Esophagus muscularis mucosa (tissue), 4 donors: ENCODE data around the gene KLHL29. TPM values are rescaled to one million over a fixed set of nuclear protein-coding genes. Genes with fewer than 3 reads are reported as not detected.

Source experiments
- DNase-seq: peaks from one replicate; pipeline ENCODE4 v3.0.0-alpha.2; 2017; ENCODE audit errors: extremely low spot score
- H3K27ac ChIP-seq, 4 donors: fragments of 200-600 bp; sonication (generic); replicated peaks in 1 of 4; 1 replicate in 3 of 4; 2 replicates in 1 of 4; pipeline ENCODE4 v1.5.1; 2016 to 2019; ENCODE audit warnings: mild to moderate bottlenecking in 1 of 4
- H3K27me3 ChIP-seq, 4 donors: fragments of 200-600 bp; sonication (generic); one replicate each; pipeline versions ENCODE4 v1.5.1 to v1.6.0; 2016 to 2019
- H3K36me3 ChIP-seq, 4 donors: fragments of 200-600 bp; sonication (generic); one replicate each; pipeline ENCODE4 v1.5.1; 2016 to 2019
- H3K4me1 ChIP-seq, 4 donors: fragments of 200-600 bp; sonication (generic); one replicate each; pipeline ENCODE4 v1.5.1; 2016 to 2019
- H3K4me3 ChIP-seq, 4 donors: fragments of 200-600 bp; sonication (generic); 1 replicate in 2 of 4; 2 replicates in 2 of 4; pipeline ENCODE4 v1.5.1; 2016 to 2019; ENCODE audit warnings: mild to moderate bottlenecking in 4 of 4, moderate library complexity in 1 of 4
- H3K9me3 ChIP-seq, 4 donors: fragments of 200-600 bp; sonication (generic); 1 replicate in 3 of 4; 2 replicates in 1 of 4; pipeline ENCODE4 v1.5.1; 2016 to 2019
- CTCF ChIP-seq, 3 experiments: fragments of 200-600 bp in 2 of 3; fragments of 450-650 bp in 1 of 3; sonication (generic) in 2 of 3; IDR thresholded peaks; one replicate each; pipeline ENCODE4 v1.5.1; 2017 to 2019; ENCODE audit warnings: antibody characterized with exemption in 3 of 3, mild to moderate bottlenecking in 2 of 3, moderate library complexity in 1 of 3
- EP300 ChIP-seq: sonication (generic); formaldehyde crosslinking; IDR thresholded peaks from one replicate; pipeline ENCODE4 v1.6.1; 2017; ENCODE audit warnings: antibody characterized with exemption
- POLR2A ChIP-seq: fragments of 450-650 bp; IDR thresholded peaks from one replicate; pipeline ENCODE4 v1.6.1; 2017; ENCODE audit warnings: antibody characterized with exemption, moderate library complexity, mild to moderate bottlenecking, low read depth
- POLR2AphosphoS5 ChIP-seq, 2 donors: sonication (generic); formaldehyde crosslinking; IDR thresholded peaks; one replicate each; pipeline ENCODE4 v1.6.1; 2017; ENCODE audit warnings: antibody characterized with exemption in 2 of 2
- WGBS: methylation state at CpG from one replicate; pipeline ENCODE4 v1.1.5; 2018; 5-methylcytosine and 5-hydroxymethylcytosine counted together
- intact Hi-C: fragments of 100-400 bp; cut with DNase I; formaldehyde crosslinking; loops from one replicate; pipeline ENCODE4 v1.15.1; 2023
- total RNA-seq, 4 donors: library from RNA; depleted of rRNA; stranded (reverse); fragments of >200 nt; gene quantifications; one replicate each; pipeline versions ENCODE4 v1.1.0 to v1.2.1, GENCODE V29; 2016

Gene KLHL29
- total RNA-seq, 4 donors from 2014 or later = 22.0 to 26.1 (median 23.4) TPM

GRCh38 chr2:23611839-23612238, 226.9 kb downstream of the KLHL29 start:
- intact Hi-C loops = no loop called here
- Histone ChIP-seq H3K4me3 (no peak overlapping the region), H3K27ac (no peak overlapping the region), H3K27me3 (no peaks in the 10 kb centered on the region), H3K36me3 (no peaks in the 10 kb centered on the region), H3K9me3 (peaks cover 0 to 8% (median 2%) of the 10 kb centered on the region in 4 donors), H3K4me1 (peaks cover 3 to 24% (median 17%) of the 10 kb centered on the region in 4 donors)
- 85% methylated on average over 3 of the region's 3 CpGs for WGBS
- no peak for DNase-seq
- TF ChIP-seq CTCF (IDR thresholded peaks at IDR 0.05) = no peak
- TF ChIP-seq POLR2AphosphoS5 (IDR thresholded peaks at IDR 0.05) = no peak

GRCh38 chr2:23614701-23615100, 229.7 kb downstream of the KLHL29 start:
- peak overlapping the region; percentile 90 to 96 (median 94) for H3K27ac ChIP-seq
- no peak overlapping the region for H3K4me3 ChIP-seq
- H3K27me3 ChIP-seq = no peaks in the 10 kb centered on the region
- TF ChIP-seq EP300 (no peak), POLR2AphosphoS5 (IDR thresholded peaks at IDR 0.05) (no peak), CTCF (IDR thresholded peaks at IDR 0.05) (no peak), POLR2A (no peak)
- H3K9me3 ChIP-seq = peaks cover 0 to 5% (median 0%) of the 10 kb centered on the region in 4 donors
- intact Hi-C loops = loop anchor here (5.0 kb wide), 1 partner anchor 92 kb away; no protein-coding TSS in a partner anchor
- no peak for DNase-seq
- H3K36me3 ChIP-seq = no peaks in the 10 kb centered on the region
- H3K4me1 ChIP-seq = peaks cover 23 to 53% (median 44%) of the 10 kb centered on the region in 4 donors
- WGBS = 77% methylated on average over 12 of the region's 12 CpGs

- H3K9me3 ChIP-seq = peaks cover 0 to 5% (median 0%) of the 10 kb centered on the region in 4 donors
- H3K4me1 ChIP-seq = peaks cover 26 to 60% (median 51%) of the 10 kb centered on the region in 4 donors
- intact Hi-C loops = loop anchor here (5.0 kb wide), 1 partner anchor 93 kb away; no protein-coding TSS in a partner anchor
- H3K27me3 ChIP-seq = no peaks in the 10 kb centered on the region
- peak overlapping the region; percentile 90 to 96 (median 94) for H3K27ac ChIP-seq
- WGBS = 95% methylated on average over 20 of the region's 20 CpGs
- H3K4me3 ChIP-seq = no peak overlapping the region
- no peak for DNase-seq
- no peaks in the 10 kb centered on the region for H3K36me3 ChIP-seq
- no peak for TF ChIP-seq EP300
- no peak for TF ChIP-seq POLR2A
- no peak for TF ChIP-seq POLR2AphosphoS5 (IDR thresholded peaks at IDR 0.05)
- TF ChIP-seq CTCF (IDR thresholded peaks at IDR 0.05) = no peak
Observed at GRCh38 chr2:23615216-23616020, 230.4 kb downstream of the KLHL29 start.

GRCh38 chr2:23616630-23617029, 231.7 kb downstream of the KLHL29 start:
- peaks cover 0 to 4% (median 0%) of the 10 kb centered on the region in 4 donors for H3K9me3 ChIP-seq
- peak overlapping the region; percentile 90 to 96 (median 94) for H3K27ac ChIP-seq
- no peaks in the 10 kb centered on the region for H3K36me3 ChIP-seq
- no peaks in the 10 kb centered on the region for H3K27me3 ChIP-seq
- intact Hi-C loops = loop anchor here (5.0 kb wide), 1 partner anchor 94 kb away; no protein-coding TSS in a partner anchor
- peaks cover 38 to 72% (median 63%) of the 10 kb centered on the region in 4 donors for H3K4me1 ChIP-seq
- no peak for DNase-seq
- no peak for TF ChIP-seq POLR2AphosphoS5 (IDR thresholded peaks at IDR 0.05)
- TF ChIP-seq EP300 = no peak
- no peak for TF ChIP-seq POLR2A
- TF ChIP-seq CTCF (IDR thresholded peaks at IDR 0.05) = no peak
- H3K4me3 ChIP-seq = peak overlapping the region in 3 of 4 donors; percentile 21 to 48 (median 36)
- WGBS = 83% methylated on average over 13 of the region's 15 CpGs
